Measurements from ENCODE around the gene BUB3. TPM values are rescaled to one million over a fixed set of nuclear protein-coding genes. Genes with fewer than 3 reads are reported as not detected.

BUB3 gene
- total RNA-seq, 4 donors from 2014 or later: 67.9 to 117 (median 88.0) TPM

GRCh38 chr10:123204127-123204461, 49.9 kb downstream of the BUB3 start:
- no peaks in the 10 kb centered on the region for H3K4me1 ChIP-seq
- no peaks in the 10 kb centered on the region for H3K27me3 ChIP-seq
- DNase-seq: no peak
- intact Hi-C loops (cut with DNase I): no loop called here
- no peak overlapping the region for H3K27ac ChIP-seq
- no peaks in the 10 kb centered on the region for H3K36me3 ChIP-seq
- 90 to 100% methylated on average over 1 of the region's 1 CpG for WGBS, 2 donors
- H3K4me3 ChIP-seq (replicated peaks in 1 of 3): no peak overlapping the region
- TF ChIP-seq CTCF (IDR thresholded peaks at IDR 0.05) (no peak), POLR2A (IDR thresholded peaks at IDR 0.05) (no peak)
- no peaks in the 10 kb centered on the region for H3K9me3 ChIP-seq

- Histone ChIP-seq H3K36me3 (no peaks in the 10 kb centered on the region), H3K4me3 (replicated peaks in 1 of 3) (no peak overlapping the region), H3K27me3 (no peaks in the 10 kb centered on the region), H3K4me1 (no peaks in the 10 kb centered on the region), H3K27ac (no peak overlapping the region), H3K9me3 (no peaks in the 10 kb centered on the region)
- intact Hi-C loops (cut with DNase I): no loop called here
- TF ChIP-seq CTCF (IDR thresholded peaks at IDR 0.05) (no peak), POLR2A (IDR thresholded peaks at IDR 0.05) (no peak)
- no peak for DNase-seq
- WGBS, 2 donors: 95 to 98% methylated on average over 3 of the region's 3 CpGs
Observed at GRCh38 chr10:123205041-123205440, 50.8 kb downstream of the BUB3 start.

- no peak overlapping the region for H3K27ac ChIP-seq
- H3K36me3 ChIP-seq: no peaks in the 10 kb centered on the region
- no peaks in the 10 kb centered on the region for H3K4me1 ChIP-seq
- intact Hi-C loops (cut with DNase I): no loop called here
- no peaks in the 10 kb centered on the region for H3K9me3 ChIP-seq
- TF ChIP-seq CTCF (IDR thresholded peaks at IDR 0.05) (no peak), POLR2A (IDR thresholded peaks at IDR 0.05) (no peak)
- no peak overlapping the region for H3K4me3 ChIP-seq (replicated peaks in 1 of 3)
- H3K27me3 ChIP-seq: no peaks in the 10 kb centered on the region
- WGBS, 2 donors: 88 to 97% methylated on average over 1 of the region's 1 CpG
- DNase-seq: no peak
Observed at GRCh38 chr10:123212063-123212462, 57.9 kb downstream of the BUB3 start.

- no peak for TF ChIP-seq CTCF (IDR thresholded peaks at IDR 0.05)
- TF ChIP-seq POLR2A (IDR thresholded peaks at IDR 0.05): no peak
- H3K27me3 ChIP-seq: no peaks in the 10 kb centered on the region
- H3K36me3 ChIP-seq: no peaks in the 10 kb centered on the region
- 69 to 87% methylated on average over 6 of the region's 6 CpGs for WGBS, 2 donors
- no peak for DNase-seq
- intact Hi-C loops (cut with DNase I): no loop called here
- H3K27ac ChIP-seq: no peak overlapping the region
- no peaks in the 10 kb centered on the region for H3K4me1 ChIP-seq
- H3K9me3 ChIP-seq: no peaks in the 10 kb centered on the region
- no peak overlapping the region for H3K4me3 ChIP-seq (replicated peaks in 1 of 3)
Observed at GRCh38 chr10:123212640-123213039, 58.4 kb downstream of the BUB3 start.

- Histone ChIP-seq H3K4me1 (no peaks in the 10 kb centered on the region), H3K9me3 (no peaks in the 10 kb centered on the region), H3K36me3 (no peaks in the 10 kb centered on the region), H3K4me3 (replicated peaks in 1 of 3) (no peak overlapping the region), H3K27me3 (no peaks in the 10 kb centered on the region), H3K27ac (no peak overlapping the region)
- TF ChIP-seq CTCF (IDR thresholded peaks at IDR 0.05) (no peak), POLR2A (IDR thresholded peaks at IDR 0.05) (no peak)
- 65 to 75% methylated on average over 5 of the region's 5 CpGs for WGBS, 2 donors
- intact Hi-C loops (cut with DNase I): no loop called here
- DNase-seq: no peak
Observed at GRCh38 chr10:123213192-123213591, 59.0 kb downstream of the BUB3 start.

Other genes with a start within 250 kb of the BUB3 start
- not detected for gene FAM24A, start 243.8 kb upstream of the BUB3 start, total RNA-seq
- gene C10orf88, start 200.2 kb upstream of the BUB3 start, total RNA-seq: 10 to 100 TPM in 1 of 4 donors, 1 to 10 TPM in 3; 4.7 to 10.4 (median 7.1) TPM
- 1 to 10 TPM; 3.9 to 6.3 (median 5.2) TPM for gene PSTK, start 174.0 kb upstream of the BUB3 start, total RNA-seq
- gene IKZF5, start 145.6 kb upstream of the BUB3 start, total RNA-seq: 10 to 100 TPM; 11.5 to 24.5 (median 13.3) TPM
- 10 to 100 TPM; 14.4 to 23.8 (median 17.5) TPM for gene ACADSB, start 145.4 kb upstream of the BUB3 start, total RNA-seq
- gene HMX3, start 18.4 kb upstream of the BUB3 start, total RNA-seq: not detected
- not detected for gene HMX2, start 6.3 kb upstream of the BUB3 start, total RNA-seq

All from thyroid gland (tissue), 4 donors.